CD4-positive, alpha-beta T cell treated with Interleukin-1 beta for 1 hour (primary cell): ENCODE results near the gene ZNF621.

ENCODE experiments used
- DNase-seq, 2 donors: peaks; one replicate each; pipeline ENCODE4 v3.0.0-alpha.2; 2020 to 2022

The ZNF621 gene

GRCh38 chr3:40524568-40525285 lies at the start of gene ZNF621:
ZNF621 (plus strand) TSS chr3:40524960; CDS start chr3:40525841, 881 bp downstream.
- peak; percentile 87 to 88 for DNase-seq

DNA sequence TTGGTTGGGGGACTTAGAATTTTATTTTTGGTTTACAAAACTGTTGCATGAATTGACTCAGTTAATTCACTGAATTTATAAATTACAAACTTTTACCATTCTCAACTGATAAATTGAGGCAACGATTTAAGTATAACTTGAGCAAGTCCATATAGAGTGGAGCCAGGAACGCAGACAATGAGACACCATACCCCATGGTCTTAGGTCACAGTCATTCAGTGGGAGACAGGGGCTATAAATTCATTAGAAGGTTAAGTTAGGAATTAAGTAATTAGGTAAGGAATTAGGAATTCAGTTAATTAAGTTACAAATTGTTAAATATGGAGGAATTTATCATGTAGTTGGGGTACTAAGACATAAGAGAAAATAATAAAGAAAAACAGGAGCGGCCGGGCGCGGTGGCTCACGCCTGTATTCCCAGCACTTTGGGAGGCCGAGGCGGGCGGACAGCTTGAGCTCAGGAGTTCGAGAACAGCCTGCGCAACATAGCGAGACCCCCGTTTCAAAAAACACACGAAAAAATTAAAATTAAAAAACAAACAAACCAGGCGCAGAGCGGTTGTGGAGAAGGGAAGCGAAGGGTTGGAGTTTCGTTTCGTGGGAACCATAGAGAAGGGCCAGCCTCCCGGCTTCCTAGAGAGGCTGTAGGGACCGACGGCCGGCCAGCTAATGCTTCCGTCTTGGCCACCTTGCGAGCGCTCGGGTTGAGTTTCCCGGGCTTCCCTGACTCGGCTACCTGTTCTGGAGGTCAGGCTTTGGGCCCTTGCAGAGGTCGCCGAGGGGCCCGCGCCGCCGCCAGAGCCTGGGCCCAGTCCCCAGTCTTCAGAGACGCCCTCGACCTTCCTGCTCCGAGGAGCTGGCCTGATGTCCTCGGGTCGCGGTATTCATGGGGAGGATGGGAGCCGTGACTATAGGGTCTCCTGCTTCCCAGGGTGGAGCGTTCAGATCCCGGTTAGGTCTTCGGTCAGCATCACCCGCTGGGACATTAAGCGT lies 48.0 kb upstream of the ZNF621 start, which contains the start of gene ZNF619:
TSS of gene ZNF619 (plus strand) at position 645 of the 993 bp plus-strand sequence. CDS start 858 bp downstream, outside the sequence.
- peak; percentile 72 to 75 for DNase-seq

DNA sequence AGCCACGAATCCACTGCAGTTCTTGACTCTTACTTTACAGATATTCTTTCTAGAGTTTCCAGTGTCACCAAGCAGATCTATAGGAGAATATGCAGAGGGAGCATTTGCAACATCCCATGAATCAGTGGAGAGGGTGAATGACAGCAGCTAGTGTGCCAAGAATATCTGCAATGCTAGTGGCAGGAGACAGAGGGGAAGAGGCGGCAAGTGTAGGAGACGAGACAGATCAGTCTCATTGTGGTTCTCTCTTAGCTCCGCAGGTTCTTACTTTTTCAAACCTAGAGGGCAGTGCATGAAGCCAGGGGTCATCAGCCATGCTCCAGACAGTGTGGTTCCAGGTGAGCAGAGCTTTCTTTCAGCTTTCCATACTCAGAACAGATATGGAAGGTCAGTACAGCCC lies 47.1 kb upstream of the ZNF621 start:
- DNase-seq = no peak

GRCh38 chr3:40487172-40487571 lies 37.6 kb upstream of the ZNF621 start:
- DNase-seq = no peak

GRCh38 chr3:40490916-40491315 lies 33.8 kb upstream of the ZNF621 start:
- no peak for DNase-seq

DNA sequence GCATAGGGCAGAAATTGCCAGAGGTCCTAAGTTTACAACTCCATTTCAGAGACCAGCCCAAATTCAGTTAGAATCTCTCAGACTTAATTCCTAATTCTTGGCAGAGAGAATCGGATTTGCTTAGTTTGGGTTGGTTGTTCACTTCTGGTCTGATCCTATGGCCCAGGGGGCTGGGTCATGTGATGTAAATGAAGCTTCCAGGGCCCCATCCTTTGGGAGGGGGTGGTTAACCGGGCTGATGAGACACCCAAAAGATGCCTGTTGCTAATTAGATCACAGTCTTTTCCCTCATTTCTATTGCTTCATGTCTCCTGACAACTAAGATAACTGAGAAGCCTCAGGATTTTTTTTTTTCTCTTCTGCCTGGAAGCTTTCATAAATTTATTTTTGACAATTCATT lies 30.1 kb upstream of the ZNF621 start:
- DNase-seq = no peak

DNA sequence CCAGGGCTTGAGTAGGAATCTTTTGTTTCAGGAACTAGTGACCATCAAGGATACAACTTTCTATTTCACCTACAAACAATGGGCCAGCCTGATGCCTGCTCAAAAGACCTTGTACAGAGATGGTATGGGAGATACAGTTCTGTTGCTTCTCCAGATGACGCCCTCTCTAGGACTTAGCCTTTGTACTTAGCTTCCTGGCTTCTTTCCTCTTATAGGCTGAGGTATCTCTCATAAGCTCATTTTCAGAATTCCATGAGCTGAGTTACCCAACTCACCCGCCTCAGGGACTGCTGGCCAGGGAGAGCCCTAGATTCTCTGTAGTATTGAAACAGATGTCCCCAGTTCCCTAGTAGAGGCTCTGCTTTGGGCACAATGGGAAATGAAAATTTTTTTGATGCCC lies 27.5 kb upstream of the ZNF621 start:
- no peak for DNase-seq

GRCh38 chr3:40499952-40500351 lies 24.8 kb upstream of the ZNF621 start:
- no peak for DNase-seq

DNA sequence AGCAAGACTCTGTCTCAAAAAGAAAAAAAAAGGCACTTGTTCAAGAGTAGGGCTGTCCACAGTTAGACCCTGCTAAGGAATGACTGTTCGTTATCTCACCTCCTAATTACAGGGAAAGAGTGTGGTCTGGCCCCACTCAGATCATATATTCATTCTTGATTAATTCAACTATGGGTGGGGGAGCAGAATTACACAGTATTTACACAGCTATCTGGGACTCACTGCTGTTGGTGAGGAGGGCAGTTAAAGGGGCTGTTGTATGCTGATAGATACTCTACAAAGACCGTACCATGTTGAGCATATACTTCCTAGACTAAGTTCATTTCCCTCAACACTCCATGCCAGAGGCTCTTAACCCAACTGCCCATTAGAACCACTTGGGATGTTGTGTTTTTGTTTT lies 22.7 kb upstream of the ZNF621 start:
- no peak for DNase-seq

GRCh38 chr3:40504636-40505430 lies 19.9 kb upstream of the ZNF621 start:
- DNase-seq = no peak

GRCh38 chr3:40505599-40506462 lies 18.9 kb upstream of the ZNF621 start, which contains the start of gene ZNF620:
ZNF620 (plus strand) TSS chr3:40506039; CDS start chr3:40506353, 314 bp downstream.
- DNase-seq = peak; percentile 61 to 62

DNA sequence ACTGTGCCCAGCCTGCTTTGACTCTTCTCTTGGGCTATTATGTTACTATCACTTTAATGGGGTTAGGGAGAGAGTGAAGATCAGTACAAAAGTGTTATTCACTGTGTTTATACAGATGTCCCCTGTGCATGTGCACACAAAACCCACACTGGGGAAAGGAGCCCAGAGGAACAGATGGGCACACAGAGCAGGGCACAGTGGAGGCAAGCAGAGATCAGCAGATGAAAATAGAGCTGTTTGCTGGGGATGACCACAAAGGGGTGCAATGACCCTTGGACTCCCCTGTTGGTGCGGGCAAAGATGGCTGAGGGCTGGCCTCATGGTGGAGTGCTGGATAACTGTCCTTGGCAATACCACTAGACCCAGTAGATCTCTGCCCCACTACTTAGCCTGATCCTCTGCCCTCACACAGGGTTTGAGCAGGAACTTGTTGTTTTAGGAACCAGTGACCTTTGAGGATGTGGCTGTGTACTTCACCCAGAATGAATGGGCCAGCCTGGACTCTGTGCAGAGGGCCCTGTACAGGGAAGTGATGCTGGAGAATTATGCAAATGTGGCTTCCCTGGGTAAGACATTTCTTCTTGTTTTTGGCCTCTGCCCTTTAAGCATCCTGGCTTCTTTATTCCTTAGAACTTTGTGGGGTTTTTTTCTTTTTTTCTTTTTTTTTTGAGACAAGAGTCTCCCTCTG lies 13.6 kb upstream of the ZNF621 start:
- no peak for DNase-seq

DNA sequence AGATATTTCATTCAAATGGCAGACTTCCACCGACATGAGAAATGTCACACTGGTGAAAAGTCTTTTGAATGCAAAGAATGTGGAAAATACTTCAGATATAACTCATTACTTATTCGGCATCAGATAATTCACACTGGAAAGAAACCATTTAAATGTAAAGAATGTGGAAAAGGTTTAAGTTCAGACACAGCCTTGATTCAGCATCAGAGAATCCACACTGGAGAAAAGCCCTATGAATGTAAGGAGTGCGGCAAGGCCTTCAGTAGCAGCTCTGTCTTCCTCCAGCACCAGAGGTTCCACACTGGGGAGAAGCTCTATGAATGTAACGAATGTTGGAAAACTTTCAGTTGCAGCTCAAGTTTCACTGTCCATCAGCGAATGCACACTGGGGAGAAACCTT lies 8.6 kb upstream of the ZNF621 start:
- DNase-seq = no peak

DNA sequence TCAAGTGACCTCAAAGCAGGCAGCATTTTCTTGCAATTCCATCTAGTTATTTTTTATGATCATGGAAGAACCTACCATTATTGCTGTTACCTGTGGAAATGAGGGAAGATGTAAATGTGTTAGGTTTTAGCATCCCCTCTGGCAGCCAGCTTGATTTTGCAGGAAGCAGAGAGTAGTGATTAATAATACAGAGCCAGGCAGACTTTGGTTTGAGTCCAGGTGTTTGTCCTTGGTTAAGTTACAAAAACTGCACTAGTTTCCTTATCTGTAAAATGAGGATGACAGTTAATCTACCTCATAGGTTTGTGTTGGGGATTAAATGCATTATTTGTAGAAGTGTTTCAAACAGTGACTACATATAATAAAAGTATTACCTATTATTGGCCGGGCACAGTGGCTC lies 6.7 kb upstream of the ZNF621 start:
- DNase-seq = no peak

DNA sequence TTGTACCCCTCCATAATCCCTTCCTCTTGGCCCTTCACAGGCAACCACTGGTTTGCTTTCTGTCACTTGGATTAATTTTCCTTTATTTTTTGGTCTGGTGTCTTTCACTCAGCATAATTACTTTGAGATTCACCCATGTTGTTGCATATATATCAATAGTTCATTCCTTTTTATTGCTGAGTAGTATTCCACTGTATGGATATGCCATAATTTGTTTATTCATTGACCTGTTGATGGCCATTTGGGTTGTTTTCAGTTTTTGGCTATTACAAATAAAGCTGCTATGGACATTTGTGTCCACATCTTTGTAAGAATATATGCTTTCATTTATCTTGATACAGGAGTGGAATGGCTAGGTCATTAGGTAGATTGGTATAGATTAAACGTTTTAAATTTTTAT lies 5.9 kb upstream of the ZNF621 start:
- no peak for DNase-seq

GRCh38 chr3:40521254-40521653 lies 3.5 kb upstream of the ZNF621 start:
- no peak for DNase-seq

GRCh38 chr3:40523781-40524180 lies 979 bp upstream of the ZNF621 start:
- DNase-seq = no peak

- DNase-seq = no peak
These were observed 565 bp upstream of the ZNF621 start for GRCh38 chr3:40524222-40524567.

GRCh38 chr3:40528426-40528825 lies 3.7 kb downstream of the ZNF621 start:
- no peak for DNase-seq

- no peak for DNase-seq
These were observed 7.5 kb downstream of the ZNF621 start for GRCh38 chr3:40532252-40532651.

GRCh38 chr3:40534283-40534682 lies 9.5 kb downstream of the ZNF621 start:
- DNase-seq = no peak
